ENCODE results near the gene TRIM17. TPM values are rescaled to one million over a fixed set of nuclear protein-coding genes. Genes with fewer than 3 reads are reported as not detected.
A peak's percentile ranks its signal among the peaks of the same experiment; 100 is the strongest.

The TRIM17 gene
- total and polyA plus RNA-seq, 7 donors: 0.44 to 0.95 TPM; not detected in 5

GRCh38 chr1:228379666-228380065, 37.0 kb downstream of the TRIM17 start:
- no peak overlapping the region for H3K27ac ChIP-seq
- DNase-seq: peak; percentile 63
- peaks cover 0 to 28% (median 24%) of the 10 kb centered on the region in 4 donors for H3K4me1 ChIP-seq
- H3K36me3 ChIP-seq: no peaks in the 10 kb centered on the region
- 71 to 83% methylated on average over 8 of the region's 8 CpGs for WGBS, 2 donors
- TF ChIP-seq POLR2AphosphoS5 (IDR thresholded peaks at IDR 0.05) (no peak), POLR2A (IDR thresholded peaks at IDR 0.05) (no peak), EP300 (IDR thresholded peaks at IDR 0.05) (no peak), CTCF (IDR thresholded peaks at IDR 0.05) (no peak)
- no peak overlapping the region for H3K4me3 ChIP-seq
- intact Hi-C loops (cut with DNase I): no loop called here
- H3K9me3 ChIP-seq: no peaks in the 10 kb centered on the region
- peaks cover 0 to 26% (median 0%) of the 10 kb centered on the region in 3 donors for H3K27me3 ChIP-seq

- Histone ChIP-seq H3K4me1 (peaks cover 0 to 31% (median 26%) of the 10 kb centered on the region in 4 donors), H3K36me3 (no peaks in the 10 kb centered on the region), H3K4me3 (peak overlapping the region; percentile 34 to 55 (median 46)), H3K27me3 (peaks cover 0 to 26% (median 0%) of the 10 kb centered on the region in 3 donors), H3K27ac (peak overlapping the region in 3 of 4 donors; percentile 13 to 63 (median 43)), H3K9me3 (no peaks in the 10 kb centered on the region)
- DNase-seq: peak; percentile 69
- TF ChIP-seq CTCF (IDR thresholded peaks at IDR 0.05) (no peak), POLR2AphosphoS5 (IDR thresholded peaks at IDR 0.05) (no peak), EP300 (IDR thresholded peaks at IDR 0.05) (no peak), POLR2A (IDR thresholded peaks at IDR 0.05) (no peak)
- intact Hi-C loops (cut with DNase I): no loop called here
- 3 to 6% methylated on average over 48 of the region's 48 CpGs for WGBS, 2 donors
Measured at GRCh38 chr1:228378873-228379460, 37.7 kb downstream of the TRIM17 start.

- H3K4me1 ChIP-seq: peaks cover 0 to 31% (median 26%) of the 10 kb centered on the region in 4 donors
- H3K27me3 ChIP-seq: peaks cover 0 to 26% (median 0%) of the 10 kb centered on the region in 3 donors
- TF ChIP-seq EP300 (IDR thresholded peaks at IDR 0.05) (no peak), POLR2A (IDR thresholded peaks at IDR 0.05) (no peak), POLR2AphosphoS5 (IDR thresholded peaks at IDR 0.05) (peak in 1 of 4 donors; percentile 26), CTCF (IDR thresholded peaks at IDR 0.05) (peak in 2 of 4 experiments; percentile 30 to 31)
- peak; percentile 86 for DNase-seq
- no peaks in the 10 kb centered on the region for H3K9me3 ChIP-seq
- peak overlapping the region; percentile 13 to 63 (median 41) for H3K27ac ChIP-seq
- H3K36me3 ChIP-seq: no peaks in the 10 kb centered on the region
- 3 to 8% methylated on average over 71 to 72 of the region's 73 CpGs for WGBS, 2 donors
- peak overlapping the region; percentile 34 to 55 (median 46) for H3K4me3 ChIP-seq
- intact Hi-C loops (cut with DNase I): no loop called here
Measured at GRCh38 chr1:228378090-228378872, 38.4 kb downstream of the TRIM17 start.

GRCh38 chr1:228377664-228378089, 39.0 kb downstream of the TRIM17 start:
- peak overlapping the region in 3 of 4 donors; percentile 13 to 63 (median 34) for H3K27ac ChIP-seq
- intact Hi-C loops (cut with DNase I): no loop called here
- TF ChIP-seq POLR2A (IDR thresholded peaks at IDR 0.05) (no peak), CTCF (IDR thresholded peaks at IDR 0.05) (no peak), POLR2AphosphoS5 (IDR thresholded peaks at IDR 0.05) (no peak), EP300 (IDR thresholded peaks at IDR 0.05) (no peak)
- H3K36me3 ChIP-seq: no peaks in the 10 kb centered on the region
- peaks cover 0 to 31% (median 26%) of the 10 kb centered on the region in 4 donors for H3K4me1 ChIP-seq
- no peak for DNase-seq
- no peaks in the 10 kb centered on the region for H3K9me3 ChIP-seq
- peaks cover 0 to 22% (median 0%) of the 10 kb centered on the region in 3 donors for H3K27me3 ChIP-seq
- peak overlapping the region in 1 of 4 donors; percentile 55 for H3K4me3 ChIP-seq
- WGBS, 2 donors: 51 to 77% methylated on average over 5 of the region's 5 CpGs
